HEK293T (cell line): ENCODE results near the gene ZNF69.

Experiments
- ARNT ChIP-seq: fragments of 450-650 bp; IDR thresholded peaks from 2 replicates; pipeline ENCODE4 v1.6.1; 2017; ENCODE audit warnings: mild to moderate bottlenecking
- NFRKB ChIP-seq: fragments of 450-650 bp; IDR thresholded peaks from 2 replicates; pipeline ENCODE4 v1.6.1; 2016; ENCODE audit warnings: mild to moderate bottlenecking, moderate library complexity
- SP1 ChIP-seq: fragments of 450-650 bp; IDR thresholded peaks from 2 replicates; pipeline ENCODE4 v1.6.1; 2017

DNA sequence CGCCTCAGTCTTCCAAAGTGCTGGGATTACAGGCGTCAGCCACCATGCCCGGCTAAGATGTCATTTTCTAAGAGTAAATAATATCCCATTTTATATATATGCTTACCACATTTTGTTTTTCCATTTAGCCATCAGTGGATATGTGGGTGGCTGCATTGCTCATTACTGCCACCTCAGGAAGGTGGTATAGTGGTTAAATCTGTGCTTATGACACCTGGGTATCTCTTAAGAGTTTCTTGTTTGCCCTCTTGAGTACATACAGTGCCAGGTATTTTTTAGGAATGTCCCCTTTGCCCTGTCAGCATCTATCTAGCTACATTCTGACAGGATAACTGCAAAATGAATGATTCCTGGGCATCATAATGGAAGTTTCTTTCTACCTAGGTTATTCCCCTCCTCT is 14.6 kb downstream of the ZNF69 start:
- TF ChIP-seq SP1 = no peak
- TF ChIP-seq NFRKB = no peak
- no peak for TF ChIP-seq ARNT
